ENCODE results near the gene RTF1. TPM values are rescaled to one million over a fixed set of nuclear protein-coding genes. Genes with fewer than 3 reads are reported as not detected.

The RTF1 gene
- total RNA-seq, 3 donors from 2014 or later = 26.4 to 50.2 (median 33.1) TPM

- no peaks in the 10 kb centered on the region for H3K9me3 ChIP-seq
- no peak overlapping the region for H3K4me3 ChIP-seq
- TF ChIP-seq CTCF (IDR thresholded peaks at IDR 0.05) = no peak
- ATAC-seq = no peak
- peaks cover 36% of the 10 kb centered on the region for H3K4me1 ChIP-seq (ENCODE audit: low read depth)
- intact Hi-C loops (cut with DNase I, micrococcal nuclease) = no loop called here
- no peaks in the 10 kb centered on the region for H3K36me3 ChIP-seq (ENCODE audit: low read depth)
- DNase-seq = no peak
These were observed 93.8 kb downstream of the RTF1 start for GRCh38 chr15:41510728-41511127.

DNA sequence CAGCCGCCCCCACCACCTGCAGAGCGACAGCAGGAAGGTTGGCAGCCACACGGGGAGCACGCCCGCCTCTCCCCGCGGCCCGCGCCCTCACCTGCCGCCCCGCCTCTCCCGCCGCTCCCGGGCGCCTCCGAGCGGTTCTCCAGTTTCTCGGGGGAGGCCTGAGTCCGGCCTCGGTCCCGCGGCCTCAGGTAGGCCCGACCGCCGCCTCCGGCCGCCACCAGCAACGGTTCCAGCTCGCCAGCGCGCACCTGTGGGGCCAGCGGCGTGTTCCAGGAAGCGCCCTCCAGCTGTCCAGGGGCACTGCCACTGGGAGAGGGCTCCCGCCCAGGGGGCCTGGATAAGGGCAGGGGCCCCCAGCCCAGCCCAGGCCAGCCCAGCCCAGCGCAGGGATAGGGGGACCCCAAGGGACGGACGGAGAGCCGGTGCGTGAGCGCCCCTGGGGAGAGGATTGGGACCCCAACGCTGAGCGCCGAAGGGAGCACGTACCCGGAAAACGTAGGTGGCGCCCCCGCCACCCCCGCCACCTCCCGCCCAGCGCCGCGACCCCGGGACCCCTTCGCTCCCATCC lies 94.5 kb downstream of the RTF1 start:
- ATAC-seq (peak; percentile 66), DNase-seq (peak; percentile 60 to 79 (median 65))
- TF ChIP-seq CTCF (IDR thresholded peaks at IDR 0.05) = no peak
- no peak overlapping the region for H3K4me3 ChIP-seq
- no peaks in the 10 kb centered on the region for H3K36me3 ChIP-seq (ENCODE audit: low read depth)
- H3K4me1 ChIP-seq (ENCODE audit: low read depth) = peaks cover 36% of the 10 kb centered on the region
- H3K9me3 ChIP-seq = no peaks in the 10 kb centered on the region
- intact Hi-C loops (cut with DNase I, micrococcal nuclease) = no loop called here

DNA sequence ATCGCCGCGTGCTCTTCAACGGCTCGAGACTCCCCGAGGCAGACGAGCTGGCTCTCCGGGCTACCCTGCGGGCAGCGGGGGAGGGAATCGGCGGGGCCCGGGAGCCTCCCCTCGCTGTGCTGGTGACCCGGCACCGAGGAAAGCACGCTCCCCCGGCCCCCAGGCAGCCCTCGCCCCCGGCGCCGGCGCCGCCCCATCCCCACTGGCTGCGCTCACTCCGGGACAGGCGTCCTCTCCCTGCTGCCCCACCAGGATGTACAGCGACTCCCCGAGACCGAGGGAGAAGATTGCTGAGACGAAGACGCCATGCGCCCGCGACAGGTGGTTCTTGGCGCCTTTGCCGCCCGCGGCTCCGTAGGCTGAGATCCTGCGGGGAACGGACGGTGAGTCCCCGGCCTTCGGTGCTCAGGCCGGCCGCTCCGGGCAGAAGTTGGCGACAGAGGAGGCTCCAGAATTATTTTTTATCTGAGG lies 95.0 kb downstream of the RTF1 start:
- no peak for TF ChIP-seq CTCF (IDR thresholded peaks at IDR 0.05)
- peaks cover 36% of the 10 kb centered on the region for H3K4me1 ChIP-seq (ENCODE audit: low read depth)
- DNase-seq = peak in 1 of 3 donors; percentile 64
- peak; percentile 31 for ATAC-seq
- H3K4me3 ChIP-seq = no peak overlapping the region
- no peaks in the 10 kb centered on the region for H3K36me3 ChIP-seq (ENCODE audit: low read depth)
- H3K9me3 ChIP-seq = no peaks in the 10 kb centered on the region
- intact Hi-C loops (cut with DNase I, micrococcal nuclease) = no loop called here

- DNase-seq = peak in 1 of 3 donors; percentile 52
- Histone ChIP-seq H3K9me3 (no peaks in the 10 kb centered on the region), H3K4me3 (no peak overlapping the region), H3K36me3 (ENCODE audit: low read depth) (no peaks in the 10 kb centered on the region), H3K4me1 (ENCODE audit: low read depth) (peaks cover 36% of the 10 kb centered on the region)
- TF ChIP-seq CTCF (IDR thresholded peaks at IDR 0.05) = no peak
- intact Hi-C loops (cut with DNase I, micrococcal nuclease) = no loop called here
- ATAC-seq = peak; percentile 7
These were observed 95.6 kb downstream of the RTF1 start for GRCh38 chr15:41512512-41512939.

- no peaks in the 10 kb centered on the region for H3K9me3 ChIP-seq
- no peaks in the 10 kb centered on the region for H3K36me3 ChIP-seq (ENCODE audit: low read depth)
- no peak overlapping the region for H3K4me3 ChIP-seq
- ATAC-seq = peak; percentile 45
- H3K4me1 ChIP-seq (ENCODE audit: low read depth) = peaks cover 36% of the 10 kb centered on the region
- intact Hi-C loops (cut with DNase I, micrococcal nuclease) = no loop called here
- DNase-seq = peak; percentile 48 to 71 (median 69)
- no peak for TF ChIP-seq CTCF (IDR thresholded peaks at IDR 0.05)
These were observed 96.1 kb downstream of the RTF1 start for GRCh38 chr15:41512940-41513505.
